Lower lobe of right lung (tissue), 2 donors: Measurements from ENCODE around the gene GPATCH2. TPM values are rescaled to one million over a fixed set of nuclear protein-coding genes. Genes with fewer than 3 reads are reported as not detected.

Source experiments
- ATAC-seq, 2 donors: fragments of 200-7000 bp; cut with Tn5 transposase; one replicate each; pipeline ENCODE4 v1.9.1; 2020 to 2022; ENCODE audit warnings: mild to moderate bottlenecking in 2 of 2, moderate library complexity in 2 of 2
- DNase-seq: peaks from one replicate; pipeline ENCODE4 v3.0.0-alpha.2; 2020
- H3K27ac ChIP-seq: fragments of 200-600 bp; one replicate; pipeline ENCODE4 v1.8.0; 2022
- H3K27me3 ChIP-seq: fragments of 200-600 bp; one replicate; pipeline ENCODE4 v1.8.0; 2022; ENCODE audit warnings: low read depth
- H3K36me3 ChIP-seq: fragments of 200-600 bp; one replicate; pipeline ENCODE4 v1.8.0; 2022; ENCODE audit warnings: mild to moderate bottlenecking
- H3K4me1 ChIP-seq: fragments of 200-600 bp; one replicate; pipeline ENCODE4 v1.8.0; 2022
- H3K4me3 ChIP-seq: fragments of 200-600 bp; one replicate; pipeline ENCODE4 v1.8.0; 2022; ENCODE audit warnings: mild to moderate bottlenecking
- H3K9me3 ChIP-seq: fragments of 200-600 bp; one replicate; pipeline ENCODE4 v1.8.0; 2022
- CTCF ChIP-seq: fragments of 200-600 bp; IDR thresholded peaks from one replicate; pipeline ENCODE4 v1.8.0; 2022; ENCODE audit warnings: antibody characterized with exemption, mild to moderate bottlenecking
- intact Hi-C: fragments of 100-400 bp; cut with DNase I; formaldehyde crosslinking; loops from one replicate; pipeline ENCODE4 v1.11.0; 2022
- total RNA-seq: library from RNA; stranded (reverse); fragmentation: NEBNext Ultra II Directional; extraction: Animal tissue kit (Norgen Biotek cat#: 25700); gene quantifications from one replicate; pipeline ENCODE4 v1.2.1, GENCODE V29; 2021
- donor health status: DM: no; HTN: yes; CAD: no; lungs with severe emphysema.

Gene GPATCH2
- total RNA-seq, 1 donor from 2014 or later: 12.4 TPM

DNA sequence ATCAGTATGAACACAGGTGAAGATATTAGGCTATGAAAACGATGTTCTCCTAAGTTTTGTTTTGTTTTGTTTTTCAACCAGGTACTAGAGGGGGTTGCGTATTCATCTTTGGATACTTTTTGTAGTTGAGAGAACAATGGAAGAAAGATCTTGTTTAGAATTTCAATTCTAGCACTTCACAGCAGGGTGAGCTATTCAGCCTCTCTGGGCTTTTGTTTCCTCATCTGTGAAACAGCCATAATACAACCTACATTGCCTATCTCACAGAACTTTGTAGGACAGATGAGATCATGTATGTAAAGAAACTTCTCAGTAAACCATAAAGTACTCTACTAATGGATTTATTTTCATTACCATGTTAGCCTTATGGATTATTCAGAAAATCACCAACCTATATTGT lies 199.5 kb downstream of the GPATCH2 start:
- Histone ChIP-seq H3K27ac (no peak overlapping the region), H3K4me3 (no peak overlapping the region), H3K36me3 (peaks cover 8% of the 10 kb centered on the region), H3K9me3 (no peaks in the 10 kb centered on the region), H3K27me3 (no peaks in the 10 kb centered on the region), H3K4me1 (no peaks in the 10 kb centered on the region)
- TF ChIP-seq CTCF: no peak
- ATAC-seq (no peak), DNase-seq (no peak)
- intact Hi-C loops: no loop called here

DNA sequence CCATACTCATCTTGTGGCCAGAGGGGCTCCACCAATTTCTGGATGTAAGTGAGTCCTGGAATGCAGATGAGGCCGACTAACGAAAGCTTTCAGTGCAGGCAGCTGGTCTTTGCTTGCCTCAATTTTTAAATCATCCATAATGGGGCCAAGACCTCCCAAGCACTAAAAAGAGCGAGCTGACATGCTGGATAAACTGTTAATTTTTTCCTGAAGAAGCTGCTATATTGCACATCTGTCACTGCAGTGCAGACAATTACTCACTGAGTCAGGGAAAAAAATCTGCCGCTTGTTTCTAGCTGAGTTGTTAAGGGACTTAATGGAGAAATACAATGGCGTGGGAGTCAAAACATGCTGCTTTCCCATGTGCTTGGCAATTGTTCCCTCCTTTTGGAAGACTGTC lies 205.5 kb downstream of the GPATCH2 start:
- no peaks in the 10 kb centered on the region for H3K27me3 ChIP-seq
- intact Hi-C loops: no loop called here
- H3K36me3 ChIP-seq: peaks cover 1% of the 10 kb centered on the region
- H3K9me3 ChIP-seq: no peaks in the 10 kb centered on the region
- no peaks in the 10 kb centered on the region for H3K4me1 ChIP-seq
- H3K27ac ChIP-seq: no peak overlapping the region
- no peak for TF ChIP-seq CTCF
- no peak for ATAC-seq
- DNase-seq: no peak
- no peak overlapping the region for H3K4me3 ChIP-seq

- no peaks in the 10 kb centered on the region for H3K27me3 ChIP-seq
- intact Hi-C loops: no loop called here
- H3K4me3 ChIP-seq: no peak overlapping the region
- H3K36me3 ChIP-seq: no peaks in the 10 kb centered on the region
- H3K9me3 ChIP-seq: no peaks in the 10 kb centered on the region
- H3K4me1 ChIP-seq: no peaks in the 10 kb centered on the region
- ATAC-seq (no peak), DNase-seq (no peak)
- H3K27ac ChIP-seq: no peak overlapping the region
- no peak for TF ChIP-seq CTCF
Measured at GRCh38 chr1:217419194-217419551, 211.7 kb downstream of the GPATCH2 start.

- no peaks in the 10 kb centered on the region for H3K4me1 ChIP-seq
- peak overlapping the region; percentile 6 for H3K27ac ChIP-seq
- TF ChIP-seq CTCF: no peak
- DNase-seq (no peak), ATAC-seq (peak in 1 of 2 donors; percentile 52)
- no peak overlapping the region for H3K4me3 ChIP-seq
- H3K27me3 ChIP-seq: no peaks in the 10 kb centered on the region
- intact Hi-C loops: no loop called here
- no peaks in the 10 kb centered on the region for H3K36me3 ChIP-seq
- no peaks in the 10 kb centered on the region for H3K9me3 ChIP-seq
Measured at GRCh38 chr1:217418269-217419193, 212.4 kb downstream of the GPATCH2 start.

GRCh38 chr1:217417363-217417762 lies 213.5 kb downstream of the GPATCH2 start:
- intact Hi-C loops: no loop called here
- Histone ChIP-seq H3K27me3 (no peaks in the 10 kb centered on the region), H3K9me3 (no peaks in the 10 kb centered on the region), H3K27ac (no peak overlapping the region), H3K36me3 (no peaks in the 10 kb centered on the region), H3K4me3 (no peak overlapping the region), H3K4me1 (no peaks in the 10 kb centered on the region)
- no peak for DNase-seq
- no peak for ATAC-seq
- no peak for TF ChIP-seq CTCF
